Mucosa of rectum (tissue), 2 donors: ENCODE data around the gene TMC7.
A peak's percentile ranks its signal among the peaks of the same experiment; 100 is the strongest.

Experiments used
- H3K27ac ChIP-seq, 2 donors: one replicate each; pipeline ENCODE4 v1.7.0; 2013; ENCODE audit warnings: inconsistent platforms in 2 of 2, low read depth in 2 of 2, low read length in 2 of 2
- H3K27me3 ChIP-seq, 2 donors: one replicate each; pipeline ENCODE4 v1.7.0; 2013; ENCODE audit warnings: low read length in 2 of 2; ENCODE audit not compliant: control insufficient read depth in 2 of 2, insufficient read depth in 2 of 2
- H3K36me3 ChIP-seq, 2 donors: one replicate each; pipeline ENCODE4 v1.7.0; 2013; ENCODE audit warnings: low read length in 2 of 2; ENCODE audit not compliant: control insufficient read depth in 2 of 2, insufficient read depth in 2 of 2
- H3K4me1 ChIP-seq, 2 donors: one replicate each; pipeline ENCODE4 v1.7.0; 2013; ENCODE audit warnings: low read length in 2 of 2, mild to moderate bottlenecking in 1 of 2; ENCODE audit not compliant: control insufficient read depth in 2 of 2, insufficient read depth in 2 of 2
- H3K4me3 ChIP-seq, 2 donors: one replicate each; pipeline ENCODE4 v1.7.0; 2013; ENCODE audit warnings: low read length in 2 of 2
- H3K9ac ChIP-seq, 2 donors: one replicate each; pipeline ENCODE4 v1.7.0; 2013; ENCODE audit warnings: low read length in 2 of 2, low read depth in 1 of 2, mild to moderate bottlenecking in 1 of 2
- H3K9me3 ChIP-seq, 2 donors: one replicate each; pipeline ENCODE4 v1.7.0; 2013; ENCODE audit warnings: low read length in 2 of 2; ENCODE audit not compliant: control insufficient read depth in 2 of 2
- donor health status: healthy.
- donor health status: Normal muscosa, but diverticular disease.

TMC7 gene

GRCh38 chr16:19094542-19095365 is 111.0 kb downstream of the TMC7 start:
- no peak overlapping the region for H3K4me3 ChIP-seq
- no peaks in the 10 kb centered on the region for H3K27me3 ChIP-seq
- H3K9ac ChIP-seq = no peak overlapping the region
- no peak overlapping the region for H3K27ac ChIP-seq
- no peaks in the 10 kb centered on the region for H3K9me3 ChIP-seq
- H3K4me1 ChIP-seq = no peaks in the 10 kb centered on the region
- H3K36me3 ChIP-seq = no peaks in the 10 kb centered on the region

DNA sequence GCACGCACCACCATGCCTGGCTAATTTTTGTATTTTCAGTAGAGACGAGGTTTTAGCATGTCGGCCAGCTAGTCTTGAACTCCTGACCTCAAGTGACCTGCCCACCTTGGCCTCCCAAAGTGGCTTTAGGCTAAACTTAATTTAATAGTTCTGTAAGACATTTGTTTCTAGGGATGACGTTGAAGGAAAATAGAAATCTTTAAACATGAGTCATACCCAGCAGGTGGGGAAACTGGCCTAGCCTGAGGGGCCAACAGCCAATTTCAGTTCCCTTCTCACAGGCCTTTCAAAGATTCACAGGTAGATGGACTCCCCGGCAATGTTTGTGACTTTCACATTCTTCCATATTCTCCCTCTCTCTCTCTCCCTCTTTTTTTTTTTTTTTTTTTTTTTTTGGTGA is 111.9 kb downstream of the TMC7 start:
- Histone ChIP-seq H3K9me3 (no peaks in the 10 kb centered on the region), H3K4me1 (no peaks in the 10 kb centered on the region), H3K36me3 (no peaks in the 10 kb centered on the region), H3K9ac (no peak overlapping the region), H3K27me3 (no peaks in the 10 kb centered on the region), H3K27ac (no peak overlapping the region), H3K4me3 (no peak overlapping the region)

DNA sequence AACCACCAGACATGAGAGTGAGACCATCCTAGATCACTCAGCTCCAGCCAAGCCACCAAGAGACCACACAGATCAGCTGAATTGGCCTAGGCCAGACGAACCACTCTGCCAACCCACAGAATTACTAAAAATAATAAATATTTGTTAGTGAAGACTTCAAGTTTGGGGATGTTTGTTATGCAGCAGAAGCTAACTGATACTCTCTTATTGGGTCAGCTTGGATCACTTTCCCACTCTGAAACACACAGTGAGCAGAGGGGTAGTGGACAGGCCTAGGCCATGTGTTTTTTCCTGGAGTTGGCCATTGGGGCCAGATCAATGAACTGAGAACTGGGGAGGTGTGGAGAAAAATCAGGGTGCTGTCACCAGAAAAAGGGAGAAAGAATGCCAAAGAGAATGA is 114.4 kb downstream of the TMC7 start:
- Histone ChIP-seq H3K36me3 (no peaks in the 10 kb centered on the region), H3K4me1 (no peaks in the 10 kb centered on the region), H3K9me3 (no peaks in the 10 kb centered on the region), H3K27me3 (no peaks in the 10 kb centered on the region), H3K27ac (no peak overlapping the region), H3K9ac (no peak overlapping the region), H3K4me3 (no peak overlapping the region)

GRCh38 chr16:19102187-19102872 is 118.6 kb downstream of the TMC7 start:
- Histone ChIP-seq H3K27ac (no peak overlapping the region), H3K4me3 (peak overlapping the region in 1 of 2 donors; percentile 24), H3K9me3 (no peaks in the 10 kb centered on the region), H3K36me3 (no peaks in the 10 kb centered on the region), H3K4me1 (no peaks in the 10 kb centered on the region), H3K27me3 (no peaks in the 10 kb centered on the region), H3K9ac (no peak overlapping the region)

GRCh38 chr16:19104607-19105006 is 120.9 kb downstream of the TMC7 start:
- no peak overlapping the region for H3K27ac ChIP-seq
- H3K36me3 ChIP-seq = no peaks in the 10 kb centered on the region
- H3K4me3 ChIP-seq = no peak overlapping the region
- H3K4me1 ChIP-seq = no peaks in the 10 kb centered on the region
- H3K9ac ChIP-seq = no peak overlapping the region
- H3K27me3 ChIP-seq = no peaks in the 10 kb centered on the region
- H3K9me3 ChIP-seq = no peaks in the 10 kb centered on the region

- H3K27ac ChIP-seq = no peak overlapping the region
- no peaks in the 10 kb centered on the region for H3K4me1 ChIP-seq
- no peaks in the 10 kb centered on the region for H3K9me3 ChIP-seq
- no peak overlapping the region for H3K9ac ChIP-seq
- H3K4me3 ChIP-seq = no peak overlapping the region
- no peaks in the 10 kb centered on the region for H3K36me3 ChIP-seq
- H3K27me3 ChIP-seq = no peaks in the 10 kb centered on the region
Measured at GRCh38 chr16:19105131-19105530, 121.4 kb downstream of the TMC7 start.

GRCh38 chr16:19105891-19106624 is 122.3 kb downstream of the TMC7 start:
- no peak overlapping the region for H3K27ac ChIP-seq
- no peak overlapping the region for H3K4me3 ChIP-seq
- H3K9ac ChIP-seq = no peak overlapping the region
- no peaks in the 10 kb centered on the region for H3K9me3 ChIP-seq
- H3K36me3 ChIP-seq = no peaks in the 10 kb centered on the region
- peaks cover 0 to 2% of the 10 kb centered on the region in 2 donors for H3K4me1 ChIP-seq
- no peaks in the 10 kb centered on the region for H3K27me3 ChIP-seq

DNA sequence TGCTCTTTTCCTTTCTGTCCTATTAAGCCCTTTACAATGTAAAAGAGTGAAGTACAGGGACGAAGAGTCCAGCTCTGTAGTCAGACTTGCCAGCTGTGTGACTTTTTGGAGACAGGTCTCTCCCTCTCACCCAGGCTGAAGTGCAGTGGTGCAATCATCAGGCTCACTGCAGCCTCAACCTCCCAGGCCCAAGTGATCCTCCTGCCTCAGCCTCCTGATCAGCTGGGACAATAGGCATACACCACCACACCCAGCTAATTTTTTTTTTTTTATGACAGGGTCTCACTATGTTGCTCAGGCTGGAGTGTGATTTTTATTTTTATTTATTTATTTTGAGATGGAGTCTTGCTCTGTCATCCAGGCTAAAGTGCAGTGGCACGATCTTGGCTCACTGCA is 122.9 kb downstream of the TMC7 start:
- H3K4me3 ChIP-seq = no peak overlapping the region
- H3K9me3 ChIP-seq = no peaks in the 10 kb centered on the region
- H3K36me3 ChIP-seq = no peaks in the 10 kb centered on the region
- no peak overlapping the region for H3K9ac ChIP-seq
- H3K27ac ChIP-seq = no peak overlapping the region
- H3K4me1 ChIP-seq = peaks cover 3 to 4% of the 10 kb centered on the region in 2 donors
- H3K27me3 ChIP-seq = no peaks in the 10 kb centered on the region

DNA sequence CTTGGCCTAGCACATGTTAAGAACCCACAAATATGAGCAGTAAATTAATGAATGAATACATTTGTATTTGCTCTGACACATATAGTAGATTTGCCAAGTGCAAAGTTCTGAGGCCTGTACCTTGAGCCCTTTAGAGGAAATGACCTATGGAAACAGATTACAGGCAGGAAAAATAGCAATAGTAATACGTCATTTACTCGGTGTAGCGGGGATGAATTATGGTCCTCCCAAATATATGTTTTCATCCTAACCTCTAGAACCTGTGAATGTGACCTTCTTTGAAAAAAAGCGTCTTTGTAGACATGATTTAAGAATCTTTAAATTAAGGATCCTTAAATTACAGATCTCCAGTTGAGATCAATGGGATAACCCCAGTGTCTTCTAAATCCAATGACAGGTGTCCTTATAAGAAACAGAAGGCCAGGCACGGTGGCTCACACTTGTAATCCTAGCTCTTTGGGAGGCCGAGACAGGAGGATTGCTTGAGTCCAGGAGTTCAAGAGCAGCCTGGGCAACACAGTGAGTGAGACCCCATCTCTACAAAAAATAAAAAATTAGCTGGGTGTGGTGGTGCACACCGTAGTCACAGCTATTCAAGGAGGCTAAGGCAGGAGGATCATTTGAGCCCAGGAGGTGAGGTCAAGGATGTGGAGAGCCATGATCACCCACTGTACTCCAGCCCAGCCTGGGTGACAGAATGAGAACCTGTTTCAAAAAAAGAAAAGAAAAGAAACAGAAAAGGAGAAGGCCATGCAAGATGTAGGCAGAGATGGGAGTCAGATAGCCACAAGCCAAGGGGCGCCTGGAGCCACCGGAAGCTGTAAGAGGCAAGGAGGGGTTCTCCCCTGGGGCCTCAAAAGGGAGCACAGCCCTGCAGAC is 124.9 kb downstream of the TMC7 start:
- no peaks in the 10 kb centered on the region for H3K27me3 ChIP-seq
- H3K27ac ChIP-seq = no peak overlapping the region
- peaks cover 3 to 7% of the 10 kb centered on the region in 2 donors for H3K4me1 ChIP-seq
- H3K9me3 ChIP-seq = no peaks in the 10 kb centered on the region
- H3K36me3 ChIP-seq = no peaks in the 10 kb centered on the region
- no peak overlapping the region for H3K4me3 ChIP-seq
- no peak overlapping the region for H3K9ac ChIP-seq
